GM19351 (cell line): ENCODE data around the gene TAOK3.
"Not testable (repeated sequence)": the region's sequence is repeated elsewhere in the genome, so short reads cannot be mapped to it uniquely, and the experiment has no call there.

ENCODE experiments used
- ATAC-seq: cut with Tn5 transposase; IDR thresholded peaks from one replicate; pipeline ENCODE4 v1.9.1; 2021; ENCODE audit warnings: mild to moderate bottlenecking, moderate library complexity; ENCODE audit not compliant: unreplicated experiment

TAOK3 gene

DNA sequence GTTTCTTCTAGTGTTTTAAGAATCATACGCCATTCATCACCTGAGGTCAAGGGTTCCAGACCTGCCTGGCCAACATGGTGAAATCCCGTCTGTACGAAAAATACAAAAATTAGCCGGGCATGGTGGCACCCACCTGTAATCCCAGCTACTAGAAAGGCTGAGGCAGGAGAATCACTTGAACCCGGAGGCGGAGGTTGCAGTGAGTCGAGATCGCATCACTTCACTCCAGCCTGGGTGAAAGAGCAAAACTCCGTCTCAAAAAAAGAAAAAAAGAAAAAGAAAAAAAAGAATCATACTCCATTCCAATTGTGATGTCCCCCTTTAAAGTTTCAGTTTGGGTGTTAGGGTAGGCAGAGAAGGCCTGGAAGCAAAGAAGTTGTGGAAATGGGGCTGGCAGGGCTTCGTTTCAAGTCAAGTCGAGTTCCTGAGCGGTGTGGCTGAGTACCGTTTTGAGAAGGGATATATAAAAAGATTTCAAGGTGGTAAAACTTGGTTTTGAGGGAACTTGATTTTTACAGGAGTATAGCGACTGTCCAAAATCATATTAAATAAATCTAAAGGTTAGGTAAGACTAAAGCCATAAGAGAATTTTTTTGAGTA, 1.5 kb upstream of the TAOK3 start:
- no peak for ATAC-seq

DNA sequence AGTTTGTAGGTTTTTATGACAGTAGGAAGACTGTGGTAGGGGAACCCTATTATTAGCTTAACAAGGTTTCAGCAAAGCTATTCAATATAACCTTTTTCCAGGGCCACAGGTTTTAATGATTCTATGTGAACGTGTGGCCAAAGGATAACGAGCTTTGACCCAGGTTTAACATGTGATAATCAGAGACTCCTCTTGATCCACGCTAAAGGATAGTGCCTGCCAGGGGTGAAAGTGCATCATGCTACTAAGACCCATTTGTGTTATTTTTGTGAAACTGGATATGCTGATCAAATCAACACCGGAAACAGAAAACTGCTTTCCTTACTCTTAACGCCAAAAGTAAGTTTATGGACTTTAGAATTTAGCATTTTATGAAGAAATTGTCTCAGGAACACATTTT, 909 bp upstream of the TAOK3 start:
- no peak for ATAC-seq

DNA sequence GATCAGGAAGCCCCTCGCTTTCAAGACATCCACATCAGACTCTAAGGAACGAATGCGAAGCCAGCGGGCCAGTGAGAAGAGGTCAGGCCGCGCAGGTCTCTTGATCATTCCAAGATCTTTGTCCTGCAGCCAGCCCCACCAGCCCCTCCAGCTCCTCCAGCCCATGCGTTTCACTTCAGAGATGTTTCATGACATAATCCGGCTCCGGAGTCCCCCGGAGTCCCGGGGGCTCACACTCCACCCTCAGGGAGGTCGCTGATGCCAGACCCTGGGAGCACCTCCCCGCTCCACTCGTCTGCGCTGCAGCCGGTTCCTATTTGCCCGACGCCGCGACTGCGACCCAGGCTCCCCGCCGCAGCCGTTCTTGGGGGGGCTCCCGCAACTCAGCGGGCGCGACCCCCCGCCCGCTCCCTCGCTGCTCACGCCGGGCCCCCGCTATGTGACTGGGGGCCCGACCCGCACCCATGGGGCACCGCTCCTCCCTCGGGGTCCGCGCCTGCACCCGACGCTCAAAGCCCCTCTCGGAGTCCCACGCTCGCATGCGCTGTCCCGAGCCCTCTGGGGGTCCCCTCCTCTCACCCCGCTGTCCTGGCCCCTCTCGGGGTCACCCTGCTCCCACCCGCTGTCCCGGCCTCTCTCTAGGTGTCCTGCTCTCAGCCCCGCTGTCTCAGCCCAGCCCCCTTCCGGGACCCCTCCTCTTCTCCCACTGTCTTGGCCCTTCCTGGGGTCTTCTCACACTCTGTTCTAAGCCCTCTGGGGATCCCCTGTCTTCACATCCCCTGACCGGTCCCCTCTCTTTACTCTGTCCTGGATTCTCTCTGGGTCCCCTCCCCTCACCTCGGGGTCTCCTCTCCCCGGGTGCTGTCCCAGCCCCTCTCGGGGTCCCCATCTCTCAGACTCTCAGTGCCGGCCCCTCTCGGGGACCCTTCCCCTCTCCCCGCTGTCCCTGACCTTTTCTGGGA, 1.1 kb downstream of the TAOK3 start:
- ATAC-seq: no peak

DNA sequence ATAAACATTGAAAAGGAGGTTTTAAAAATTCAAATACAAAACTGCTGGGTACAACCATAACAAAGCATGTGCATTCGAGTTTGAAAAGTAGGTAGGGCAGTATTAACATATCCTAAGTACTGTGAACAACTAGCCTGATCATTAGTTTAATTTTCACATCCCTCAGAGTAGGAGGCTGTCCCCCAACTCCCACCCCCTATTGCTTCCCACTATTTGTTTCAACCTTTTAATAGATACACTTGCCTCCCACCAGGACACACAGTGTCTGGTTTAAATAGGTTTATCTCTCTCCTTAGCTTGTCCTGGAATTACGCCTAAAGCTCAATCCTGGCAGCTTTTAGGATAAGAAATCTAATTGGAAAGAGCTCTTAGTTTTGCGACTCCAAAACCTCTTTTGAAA, 2.1 kb downstream of the TAOK3 start:
- no peak for ATAC-seq

DNA sequence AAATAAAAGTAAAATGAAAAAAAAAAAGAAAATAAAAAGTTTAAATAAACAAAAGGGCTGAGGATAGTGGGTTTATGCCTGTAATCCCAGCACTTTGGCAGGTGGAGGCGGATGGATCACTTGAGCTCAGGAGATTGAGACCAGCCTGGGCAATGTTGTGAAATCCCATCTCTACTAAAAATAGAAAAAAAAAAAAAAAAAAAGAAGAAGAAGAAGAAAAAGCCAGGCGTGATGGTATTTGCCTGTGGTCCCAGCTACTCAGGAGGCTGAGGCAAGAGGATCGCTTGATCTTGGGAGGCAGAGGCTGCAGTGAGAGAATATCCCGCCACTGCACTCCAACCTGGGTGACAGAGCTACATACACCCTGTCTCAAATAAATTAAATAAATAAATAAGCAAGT, 3.9 kb downstream of the TAOK3 start:
- ATAC-seq: no peak

DNA sequence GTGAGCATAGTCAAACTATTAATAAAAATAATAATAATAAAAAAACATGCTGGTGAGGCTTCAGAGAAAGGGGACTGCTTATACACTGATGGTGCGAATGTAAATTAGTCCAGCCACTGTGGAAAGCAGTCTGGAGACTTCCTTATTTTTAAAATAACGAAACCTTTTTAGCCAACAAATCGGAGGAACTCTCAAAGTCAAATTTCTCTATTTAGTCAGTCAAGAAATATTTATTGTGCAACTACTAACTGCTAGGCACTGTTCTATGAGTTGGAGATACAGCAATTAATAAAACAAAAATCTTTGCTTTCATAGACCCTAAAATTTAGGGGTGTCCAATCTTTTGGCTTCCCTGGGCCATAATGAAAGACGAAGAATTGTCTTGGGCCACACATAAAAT, 10.8 kb downstream of the TAOK3 start:
- ATAC-seq: no peak

DNA sequence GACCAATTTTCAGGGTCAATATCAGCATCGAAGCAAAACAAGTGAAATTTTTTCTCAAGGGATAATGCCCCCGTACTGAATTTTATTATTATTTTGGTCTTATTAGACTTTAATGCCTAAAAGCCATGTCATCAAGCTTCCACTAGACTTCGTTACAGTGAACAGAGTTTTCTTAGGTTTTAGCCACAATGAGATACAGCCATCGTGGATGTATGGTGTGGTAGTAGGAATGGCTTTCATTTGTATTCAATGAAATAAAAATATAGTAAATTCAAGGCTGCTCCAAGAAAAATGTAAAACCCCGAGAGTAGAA, 11.7 kb downstream of the TAOK3 start:
- no peak for ATAC-seq

DNA sequence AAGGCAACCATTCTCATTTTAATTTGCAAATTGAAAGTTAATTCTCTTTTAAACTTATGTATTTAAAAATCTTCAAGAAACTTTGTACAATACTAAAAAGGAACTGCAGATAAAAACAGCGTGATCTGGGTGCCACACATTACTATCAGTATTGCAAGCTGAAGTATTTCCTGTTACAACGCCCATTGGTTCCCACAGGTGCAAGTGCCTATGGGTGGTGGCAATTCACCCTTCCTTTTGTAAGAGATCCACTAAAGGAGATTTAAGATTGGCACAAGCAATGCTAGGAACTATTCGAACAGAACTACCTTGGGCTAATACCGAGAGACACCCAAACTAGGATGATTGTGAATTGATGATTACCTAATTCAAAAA, 13.2 kb downstream of the TAOK3 start:
- ATAC-seq: peak; percentile 39

DNA sequence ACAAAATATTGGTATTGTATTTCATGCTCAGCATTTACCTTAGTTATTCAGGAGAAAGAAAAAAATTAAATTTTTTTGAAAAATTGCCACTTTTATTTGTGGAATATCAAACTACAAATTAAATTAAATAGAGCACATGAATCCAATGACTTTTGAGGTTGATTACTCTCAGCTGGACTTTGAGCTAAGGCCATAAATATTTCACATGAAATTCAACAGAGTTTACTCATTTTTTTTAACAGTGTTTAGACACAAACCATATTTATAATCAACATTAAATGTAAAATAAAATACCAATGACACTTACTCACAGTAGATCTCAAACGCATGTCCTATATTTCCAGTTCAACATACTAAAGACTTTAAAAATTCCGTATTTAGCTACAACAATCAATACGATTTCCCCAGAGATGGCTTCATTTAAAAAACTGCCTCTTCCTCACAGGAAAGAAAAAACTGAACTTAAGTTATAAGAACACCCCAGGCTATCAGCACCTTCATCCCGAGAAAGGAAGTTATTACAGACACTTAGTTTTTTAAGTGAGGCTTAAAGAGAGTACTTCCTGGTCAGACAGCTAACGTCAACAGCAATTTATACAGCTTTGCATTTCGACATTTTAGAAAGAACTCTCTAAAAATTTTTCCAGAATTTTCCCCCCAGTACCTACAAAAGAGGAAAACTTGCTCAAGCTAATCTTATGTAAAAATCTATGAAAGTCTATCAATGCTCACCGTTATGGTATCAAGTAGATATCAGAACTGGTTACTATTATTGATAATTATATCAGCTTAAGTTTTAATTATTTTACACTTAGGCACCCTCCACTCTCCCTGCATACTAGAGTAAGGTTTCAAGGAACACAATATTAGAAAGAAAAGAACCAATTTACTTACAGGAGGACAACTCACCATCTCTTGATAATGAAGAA, 13.8 kb downstream of the TAOK3 start:
- no peak for ATAC-seq

DNA sequence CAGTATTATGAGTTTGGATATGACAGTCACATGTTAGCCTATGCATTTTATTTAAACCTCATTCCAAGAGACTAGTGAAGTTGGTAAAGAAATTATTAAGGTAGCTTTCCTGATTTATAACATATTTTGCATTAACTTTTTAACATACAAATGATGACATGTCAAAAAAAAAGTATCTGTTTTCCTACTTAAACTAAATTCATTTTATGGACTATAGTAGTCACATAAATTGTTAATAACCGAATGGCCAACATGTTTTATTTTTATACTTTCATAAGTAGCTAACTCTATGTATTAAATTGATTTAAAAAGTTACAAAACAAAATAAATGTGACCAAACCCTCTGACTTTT, 14.7 kb downstream of the TAOK3 start:
- no peak for ATAC-seq

DNA sequence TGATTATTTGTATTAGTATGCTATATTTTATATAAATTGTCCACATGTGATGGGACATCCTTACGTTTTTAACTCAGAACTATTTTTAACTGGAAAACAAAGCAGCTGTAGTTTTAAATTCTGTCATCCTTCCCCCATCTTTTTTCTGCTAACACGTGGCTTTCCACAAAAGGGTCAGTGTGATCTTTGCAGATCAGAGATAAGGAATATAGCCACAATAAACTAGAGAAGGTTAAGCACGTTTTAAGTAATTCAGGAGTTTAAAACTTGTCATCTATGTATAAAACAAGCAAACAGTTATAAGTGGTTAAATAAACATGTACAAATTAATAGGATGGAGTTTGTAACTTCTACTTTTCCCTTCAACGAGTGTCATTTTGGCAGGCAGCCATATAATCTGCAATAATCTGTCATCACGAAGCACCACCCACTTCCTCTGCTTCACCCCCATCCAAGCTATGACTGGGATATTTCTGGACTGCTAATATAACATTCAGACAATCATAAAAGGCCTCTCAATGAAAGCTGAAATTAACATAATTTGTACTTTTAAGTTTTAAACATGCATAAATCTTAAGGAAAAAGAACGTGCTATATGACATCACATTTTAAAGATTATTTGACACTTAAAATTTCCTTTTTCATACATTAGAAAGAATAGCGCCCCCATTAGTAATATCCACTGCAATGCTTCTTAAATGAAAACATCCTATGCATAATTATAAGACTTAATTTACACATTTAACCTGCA, 15.3 kb downstream of the TAOK3 start:
- ATAC-seq: peak; percentile 55

DNA sequence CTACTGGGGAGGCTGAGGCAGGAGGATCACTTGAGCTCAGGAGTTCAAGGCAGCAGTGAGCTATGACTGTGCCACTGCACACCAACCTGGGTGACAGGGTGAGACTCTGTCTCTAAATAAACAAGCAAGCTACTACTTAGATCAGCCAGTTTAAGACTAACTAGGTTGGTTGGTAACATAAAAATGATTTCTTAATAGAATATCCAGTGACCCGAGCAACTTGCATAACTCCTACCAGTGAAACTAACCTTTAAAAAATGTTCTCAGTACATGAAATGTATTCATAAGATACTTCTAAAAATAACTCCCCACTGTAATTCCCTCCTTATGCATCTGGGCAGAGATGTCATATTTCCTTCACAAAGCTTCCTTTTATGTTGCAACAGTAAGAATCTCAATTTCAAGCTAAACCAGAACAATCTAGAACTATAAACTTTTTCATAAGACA, 15.9 kb downstream of the TAOK3 start:
- peak; percentile 37 for ATAC-seq

DNA sequence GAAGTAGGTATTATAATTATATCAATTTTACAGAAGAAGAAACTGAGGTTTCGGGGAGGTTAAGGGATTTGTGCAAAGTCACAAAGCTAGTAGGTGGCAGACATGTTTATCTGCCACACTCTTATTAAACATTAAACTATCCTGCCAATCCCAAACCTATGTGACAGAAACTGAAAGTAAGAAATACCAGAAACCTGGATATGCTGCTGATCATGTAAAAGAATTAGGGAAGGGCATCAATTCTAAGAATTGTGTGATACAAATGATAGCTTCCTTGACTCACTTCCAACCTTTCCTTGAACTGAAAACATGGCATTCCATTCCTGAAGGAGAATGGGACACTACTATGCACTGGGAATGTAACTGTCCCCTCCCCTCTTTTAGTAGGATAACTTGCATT, 16.9 kb downstream of the TAOK3 start:
- ATAC-seq: no peak

DNA sequence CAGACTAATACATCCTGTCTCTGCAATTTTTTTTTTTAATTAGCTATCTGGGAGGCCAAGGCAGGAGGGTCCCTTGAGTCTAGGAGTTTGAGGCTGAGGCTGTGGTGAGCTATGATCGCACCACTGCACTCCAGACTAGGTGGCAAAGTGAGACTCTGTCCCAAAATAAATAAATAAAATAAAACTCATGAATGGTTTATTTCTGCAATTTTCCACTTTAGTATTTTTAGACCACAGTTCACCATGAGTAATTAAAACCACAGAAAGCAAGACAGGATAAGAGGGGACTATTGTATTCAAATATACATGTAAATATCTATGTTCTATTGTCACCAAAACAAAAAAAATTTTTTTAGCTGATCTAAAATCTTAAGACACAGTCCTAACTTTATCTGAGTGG, 17.8 kb downstream of the TAOK3 start:
- no peak for ATAC-seq

DNA sequence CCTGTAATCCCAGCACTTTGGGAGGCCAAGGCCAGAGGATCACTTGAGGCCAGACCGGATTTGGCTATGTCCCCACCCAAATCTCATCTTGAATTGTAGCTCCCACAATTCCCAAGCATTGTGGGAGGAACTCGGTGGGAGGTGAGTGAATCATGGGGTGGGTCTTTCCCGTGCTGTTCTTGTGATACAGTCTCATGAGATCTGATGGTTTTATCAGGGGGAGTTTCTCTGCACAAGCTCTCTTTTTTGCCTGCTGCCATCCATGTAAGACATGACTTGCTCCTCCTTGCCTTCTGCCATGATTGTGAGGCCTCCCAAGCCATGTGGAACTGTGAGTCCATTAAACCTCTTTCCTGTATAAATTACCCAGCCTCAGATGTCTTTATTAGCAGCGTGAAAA, 18.2 kb downstream of the TAOK3 start:
- not testable (repeated sequence) for ATAC-seq

DNA sequence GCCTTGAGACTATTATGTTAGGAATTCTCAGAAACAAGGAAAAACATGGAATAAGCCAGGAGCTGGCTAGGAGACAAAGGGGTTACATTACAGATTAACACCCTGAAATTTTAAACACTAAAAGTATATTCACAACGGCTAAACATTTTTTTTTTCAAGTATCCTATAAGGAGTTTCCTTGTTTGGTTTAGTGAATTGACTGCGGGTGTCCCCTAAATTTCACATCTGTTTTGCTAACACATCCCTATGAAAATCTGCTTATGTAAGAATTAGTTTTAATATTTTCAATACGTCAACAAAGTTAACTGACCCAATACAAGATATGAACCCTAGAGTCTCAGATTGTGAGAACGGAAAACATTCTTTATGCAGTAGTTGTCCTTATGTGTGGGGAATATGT, 19.0 kb downstream of the TAOK3 start:
- ATAC-seq: no peak

DNA sequence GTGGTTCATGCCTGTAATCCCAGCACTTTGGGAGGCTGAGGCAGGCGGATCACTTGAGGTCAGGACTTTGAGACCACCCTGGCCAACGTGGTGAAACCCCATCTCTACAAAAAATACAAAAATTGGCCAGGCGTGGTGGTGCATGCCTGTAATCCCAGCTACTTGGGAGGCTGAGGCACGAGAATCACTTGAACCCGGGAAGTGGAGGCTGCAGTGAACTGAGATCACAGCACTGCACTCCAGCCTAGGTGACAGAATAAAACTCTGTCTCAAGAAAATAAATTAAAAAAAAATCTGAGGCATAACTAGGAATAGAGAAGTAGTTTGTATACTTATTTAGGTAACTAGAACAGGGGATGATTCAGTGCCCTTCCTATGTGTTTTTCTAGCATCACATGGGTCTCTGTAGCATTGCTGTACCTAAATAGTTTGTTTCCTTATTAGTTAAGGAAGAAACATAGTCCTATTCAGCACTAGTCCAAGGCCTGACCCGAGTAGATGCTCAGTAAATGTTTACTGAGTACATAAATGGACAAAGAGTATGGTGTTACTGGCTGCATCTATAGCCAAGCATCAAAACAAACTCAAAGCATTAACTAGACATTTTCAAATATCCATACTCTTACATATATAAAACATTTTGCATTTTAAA, 21.7 kb downstream of the TAOK3 start:
- ATAC-seq: no peak

DNA sequence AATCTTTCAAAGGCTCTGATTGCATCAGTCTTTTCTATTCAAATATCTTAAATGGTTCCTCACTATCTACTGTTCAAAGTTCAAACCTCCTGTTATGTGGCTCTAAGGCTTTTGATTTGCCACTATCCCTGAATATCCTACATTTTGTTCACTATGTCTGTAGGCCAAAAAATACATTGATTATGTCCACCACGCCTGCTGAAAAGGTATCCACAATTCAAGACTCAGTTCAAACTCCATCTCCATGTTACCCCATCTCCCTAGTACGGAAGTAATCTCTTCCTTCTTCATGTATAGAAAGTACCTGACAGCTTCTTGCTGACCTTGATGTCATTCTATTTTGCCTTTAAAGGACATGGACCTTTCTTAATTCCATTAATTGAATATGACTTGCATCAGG, 24.8 kb downstream of the TAOK3 start:
- ATAC-seq: no peak

DNA sequence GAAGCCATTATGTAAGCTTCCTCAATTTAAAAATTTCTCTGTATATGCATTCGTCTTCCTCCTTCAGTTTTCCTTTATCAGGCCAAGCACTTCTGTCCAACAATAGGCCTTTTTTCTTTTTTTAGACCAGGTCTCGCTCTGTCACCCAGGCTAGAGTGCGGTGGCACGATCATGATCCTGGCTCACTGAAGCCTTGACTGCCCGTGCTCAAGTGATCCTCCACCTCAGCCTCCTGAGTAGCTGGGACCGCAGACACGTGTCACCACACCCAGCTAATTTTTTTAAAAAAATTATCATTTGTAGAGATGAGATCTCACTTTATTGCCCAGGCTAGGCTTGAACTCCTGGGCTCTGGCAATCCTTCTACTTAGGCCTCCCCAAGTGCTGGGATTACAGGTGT, 25.8 kb downstream of the TAOK3 start:
- ATAC-seq: peak; percentile 88

DNA sequence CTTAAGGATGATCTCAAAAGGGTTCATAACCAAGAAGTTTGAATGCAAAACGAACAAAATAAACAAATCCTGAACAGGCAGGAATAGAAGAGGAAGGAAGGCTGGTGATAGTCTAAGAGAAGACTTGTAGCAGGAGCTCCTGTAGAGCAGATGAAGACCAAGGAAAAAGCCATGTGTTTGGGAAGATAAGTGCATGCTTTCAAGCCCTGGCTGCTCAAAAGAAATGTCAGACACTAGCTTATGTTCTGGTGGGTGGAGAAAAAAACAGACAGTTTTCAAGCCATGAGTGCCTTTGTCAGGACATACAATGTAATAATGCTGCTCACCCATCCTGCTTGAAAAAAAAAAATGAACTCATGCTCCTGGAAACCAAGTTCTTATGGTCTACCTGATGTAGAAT, 27.4 kb downstream of the TAOK3 start:
- no peak for ATAC-seq
